ENCODE results near the gene INTS11. TPM values are rescaled to one million over a fixed set of nuclear protein-coding genes. Genes with fewer than 3 reads are reported as not detected.

The INTS11 gene
- total RNA-seq, 1 experiment from 2014 or later: 117 TPM

DNA sequence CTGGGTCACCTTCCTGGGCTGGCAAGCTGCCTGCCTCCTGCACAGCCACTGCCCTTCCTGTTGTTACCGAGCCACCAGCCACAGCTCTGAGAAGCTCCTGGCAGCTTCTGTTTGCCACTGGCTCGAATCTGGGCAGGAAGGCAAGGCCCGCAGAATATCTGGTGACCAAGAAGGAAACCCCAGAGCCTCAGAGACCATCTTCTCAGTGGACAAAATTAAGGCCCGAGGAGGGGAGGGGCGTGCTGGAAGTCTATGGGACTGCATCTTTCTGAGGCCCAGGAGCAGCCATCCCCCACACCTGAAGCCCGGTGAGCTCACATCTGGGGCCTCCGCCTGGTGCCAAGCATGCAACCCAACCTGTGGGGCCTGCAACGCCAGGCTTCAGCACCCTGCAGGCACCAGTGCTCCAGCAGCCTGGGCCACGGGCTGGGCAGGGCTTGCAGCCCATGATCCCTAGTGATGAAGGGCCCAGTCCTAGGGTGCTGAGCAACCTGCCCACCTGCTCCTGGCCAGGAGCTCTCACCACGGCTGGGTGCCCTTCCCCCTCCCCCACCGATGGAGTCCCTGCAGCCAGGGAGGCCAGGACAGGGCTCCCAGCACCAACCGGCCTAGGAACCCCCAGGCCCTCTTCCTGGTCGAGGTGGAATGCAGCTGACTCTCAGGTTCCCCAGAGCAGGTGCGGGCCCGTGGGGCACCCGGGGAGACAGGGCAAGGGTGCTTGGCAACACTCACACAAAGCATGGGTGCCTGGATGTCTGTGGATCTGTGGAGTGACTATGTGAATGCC is 1.0 kb upstream of the INTS11 start:
- peaks cover 19% of the 10 kb centered on the region for H3K4me1 Mint-ChIP-seq (ENCODE audit: low read depth, unreplicated experiment)
- no TSS peak for BruUV-seq (replicated peaks)
- peak overlapping the region; percentile 84 for H3K4me3 Mint-ChIP-seq (ENCODE audit: low read depth, unreplicated experiment)
- intact Hi-C loops (cut with micrococcal nuclease; ENCODE audit: unreplicated experiment): no loop called here
- H3K27ac Mint-ChIP-seq (ENCODE audit: unreplicated experiment): peak overlapping the region; percentile 42
- H3K36me3 Mint-ChIP-seq (ENCODE audit: insufficient read depth, unreplicated experiment): peaks cover 81% of the 10 kb centered on the region
- CTCF ChIA-PET: no interaction called here
- TF ChIP-seq, protein P1, sequence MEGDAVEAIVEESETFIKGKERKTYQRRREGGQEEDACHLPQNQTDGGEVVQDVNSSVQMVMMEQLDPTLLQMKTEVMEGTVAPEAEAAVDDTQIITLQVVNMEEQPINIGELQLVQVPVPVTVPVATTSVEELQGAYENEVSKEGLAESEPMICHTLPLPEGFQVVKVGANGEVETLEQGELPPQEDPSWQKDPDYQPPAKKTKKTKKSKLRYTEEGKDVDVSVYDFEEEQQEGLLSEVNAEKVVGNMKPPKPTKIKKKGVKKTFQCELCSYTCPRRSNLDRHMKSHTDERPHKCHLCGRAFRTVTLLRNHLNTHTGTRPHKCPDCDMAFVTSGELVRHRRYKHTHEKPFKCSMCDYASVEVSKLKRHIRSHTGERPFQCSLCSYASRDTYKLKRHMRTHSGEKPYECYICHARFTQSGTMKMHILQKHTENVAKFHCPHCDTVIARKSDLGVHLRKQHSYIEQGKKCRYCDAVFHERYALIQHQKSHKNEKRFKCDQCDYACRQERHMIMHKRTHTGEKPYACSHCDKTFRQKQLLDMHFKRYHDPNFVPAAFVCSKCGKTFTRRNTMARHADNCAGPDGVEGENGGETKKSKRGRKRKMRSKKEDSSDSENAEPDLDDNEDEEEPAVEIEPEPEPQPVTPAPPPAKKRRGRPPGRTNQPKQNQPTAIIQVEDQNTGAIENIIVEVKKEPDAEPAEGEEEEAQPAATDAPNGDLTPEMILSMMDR (IDR thresholded peaks at IDR 0.05; ENCODE audit: unreplicated experiment): no peak
- no peaks in the 10 kb centered on the region for H3K9me3 Mint-ChIP-seq (ENCODE audit: low read depth, unreplicated experiment)
- no peak for DNase-seq
- H3K27me3 Mint-ChIP-seq (ENCODE audit: unreplicated experiment): no peaks in the 10 kb centered on the region

DNA sequence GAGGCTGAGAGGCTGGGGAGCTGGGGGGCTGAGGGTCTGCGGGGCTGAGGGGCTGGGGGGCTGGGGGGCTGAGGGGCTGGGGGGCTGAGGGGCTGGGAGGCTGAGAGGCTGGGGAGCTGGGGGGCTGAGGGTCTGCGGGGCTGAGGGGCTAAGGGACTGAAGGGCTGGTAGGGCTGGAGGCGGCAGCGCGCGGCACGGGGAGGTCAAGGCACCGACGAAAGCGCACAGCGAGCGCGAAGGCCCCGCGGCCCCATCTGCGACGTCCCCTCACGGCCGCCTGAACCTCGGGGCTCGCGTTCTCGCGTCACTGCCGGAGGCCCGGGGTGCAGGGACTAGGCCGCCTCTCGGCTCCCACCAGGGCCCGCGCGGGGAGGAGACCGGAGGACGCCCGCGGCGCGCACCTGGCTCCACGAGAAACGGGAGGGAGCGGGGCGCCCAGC is 356 bp downstream of the INTS11 start:
- Mint-ChIP-seq H3K4me1 (ENCODE audit: low read depth, unreplicated experiment) (peaks cover 25% of the 10 kb centered on the region), H3K27ac (ENCODE audit: unreplicated experiment) (peak overlapping the region; percentile 87), H3K36me3 (ENCODE audit: insufficient read depth, unreplicated experiment) (peaks cover 78% of the 10 kb centered on the region), H3K9me3 (ENCODE audit: low read depth, unreplicated experiment) (no peaks in the 10 kb centered on the region), H3K27me3 (ENCODE audit: unreplicated experiment) (no peaks in the 10 kb centered on the region), H3K4me3 (ENCODE audit: low read depth, unreplicated experiment) (peak overlapping the region; percentile 84)
- intact Hi-C loops (cut with micrococcal nuclease; ENCODE audit: unreplicated experiment): no loop called here
- TF ChIP-seq, protein P1 (IDR thresholded peaks at IDR 0.05; ENCODE audit: unreplicated experiment): no peak
- CTCF ChIA-PET: no interaction called here
- no peak for DNase-seq
- no TSS peak for BruUV-seq (replicated peaks)

- H3K36me3 Mint-ChIP-seq (ENCODE audit: insufficient read depth, unreplicated experiment): peaks cover 77% of the 10 kb centered on the region
- no peaks in the 10 kb centered on the region for H3K9me3 Mint-ChIP-seq (ENCODE audit: low read depth, unreplicated experiment)
- peaks cover 27% of the 10 kb centered on the region for H3K4me1 Mint-ChIP-seq (ENCODE audit: low read depth, unreplicated experiment)
- peak overlapping the region; percentile 84 for H3K4me3 Mint-ChIP-seq (ENCODE audit: low read depth, unreplicated experiment)
- no TSS peak for BruUV-seq (replicated peaks)
- H3K27ac Mint-ChIP-seq (ENCODE audit: unreplicated experiment): peak overlapping the region; percentile 87
- intact Hi-C loops (cut with micrococcal nuclease; ENCODE audit: unreplicated experiment): no loop called here
- H3K27me3 Mint-ChIP-seq (ENCODE audit: unreplicated experiment): no peaks in the 10 kb centered on the region
- no peak for DNase-seq
- CTCF ChIA-PET: no interaction called here
- TF ChIP-seq, protein P1 (IDR thresholded peaks at IDR 0.05; ENCODE audit: unreplicated experiment): no peak
Observed at GRCh38 chr1:1322952-1323351, 1.5 kb downstream of the INTS11 start.

DNA sequence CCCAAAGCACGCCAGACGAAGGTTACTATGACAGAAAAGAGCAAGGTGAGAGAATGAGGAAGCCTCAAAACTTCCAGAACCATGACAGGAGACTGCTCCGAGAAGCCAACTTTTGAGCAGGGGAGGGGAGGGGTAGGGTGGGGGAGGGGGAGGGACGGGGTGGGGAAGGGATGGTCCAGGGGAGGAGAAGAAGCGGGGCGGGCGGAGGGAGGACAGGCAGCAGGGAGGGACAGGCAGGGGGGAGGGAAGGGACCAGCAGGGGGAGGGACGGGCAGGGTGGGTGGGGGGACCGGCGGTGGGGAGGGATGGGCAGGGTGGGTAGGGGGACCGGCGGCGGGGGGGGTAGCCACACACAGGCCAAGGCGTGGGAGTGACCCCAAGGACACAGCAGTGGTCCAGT is 2.0 kb downstream of the INTS11 start:
- CTCF ChIA-PET: no interaction called here
- H3K4me1 Mint-ChIP-seq (ENCODE audit: low read depth, unreplicated experiment): peaks cover 27% of the 10 kb centered on the region
- no peak for DNase-seq
- no peaks in the 10 kb centered on the region for H3K9me3 Mint-ChIP-seq (ENCODE audit: low read depth, unreplicated experiment)
- TF ChIP-seq, protein P1 (IDR thresholded peaks at IDR 0.05; ENCODE audit: unreplicated experiment): no peak
- peak overlapping the region; percentile 84 for H3K4me3 Mint-ChIP-seq (ENCODE audit: low read depth, unreplicated experiment)
- intact Hi-C loops (cut with micrococcal nuclease; ENCODE audit: unreplicated experiment): no loop called here
- H3K27ac Mint-ChIP-seq (ENCODE audit: unreplicated experiment): no peak overlapping the region
- H3K36me3 Mint-ChIP-seq (ENCODE audit: insufficient read depth, unreplicated experiment): peaks cover 77% of the 10 kb centered on the region
- no TSS peak for BruUV-seq (replicated peaks)
- no peaks in the 10 kb centered on the region for H3K27me3 Mint-ChIP-seq (ENCODE audit: unreplicated experiment)
